ENCODE data around the gene OR6C4. TPM values are rescaled to one million over a fixed set of nuclear protein-coding genes. Genes with fewer than 3 reads are reported as not detected.
"Not testable (repeated sequence)": the region's sequence is repeated elsewhere in the genome, so short reads cannot be mapped to it uniquely, and the experiment has no call there.

Gene OR6C4
- not detected for total RNA-seq
- long read RNA-seq: 0 reads

GRCh38 chr12:55549302-55549701, at the start of gene OR6C4:
TSS of gene OR6C4 (plus strand) at chr12:55549602. CDS start at chr12:55551227, 1,625 bp downstream.
- TF ChIP-seq CTCF (IDR thresholded peaks at IDR 0.05; ENCODE audit: borderline replicate concordance): no peak
- H3K36me3 ChIP-seq: no peaks in the 10 kb centered on the region
- H3K27me3 ChIP-seq (ENCODE audit: low read depth): no peaks in the 10 kb centered on the region
- intact Hi-C loops (cut with micrococcal nuclease): no loop called here
- no peaks in the 10 kb centered on the region for H3K4me1 ChIP-seq
- H3K4me3 ChIP-seq: no peak within 1 kb of the TSS
- DNase-seq: no peak
- H3K27ac ChIP-seq (replicated peaks): no peak within 1 kb of the TSS
- H3K9me3 ChIP-seq (replicated peaks): peaks cover 7% of the 10 kb centered on the region

- no peak for TF ChIP-seq CTCF (IDR thresholded peaks at IDR 0.05; ENCODE audit: borderline replicate concordance)
- no peak overlapping the region for H3K27ac ChIP-seq (replicated peaks)
Observed at GRCh38 chr12:55499810-55500252, 49.6 kb upstream of the OR6C4 start.

GRCh38 chr12:55501601-55502000, 47.8 kb upstream of the OR6C4 start:
- no peaks in the 10 kb centered on the region for H3K4me1 ChIP-seq
- intact Hi-C loops (cut with micrococcal nuclease): no loop called here
- no peak overlapping the region for H3K27ac ChIP-seq (replicated peaks)
- no peak for DNase-seq
- H3K9me3 ChIP-seq (replicated peaks): peaks cover 7% of the 10 kb centered on the region
- H3K27me3 ChIP-seq (ENCODE audit: low read depth): no peaks in the 10 kb centered on the region
- no peak overlapping the region for H3K4me3 ChIP-seq
- TF ChIP-seq CTCF (IDR thresholded peaks at IDR 0.05; ENCODE audit: borderline replicate concordance): no peak
- H3K36me3 ChIP-seq: no peaks in the 10 kb centered on the region

More at GRCh38 chr12:55499810-55500252, 49.6 kb upstream of the OR6C4 start:
- DNase-seq: no peak
- no peak overlapping the region for H3K4me3 ChIP-seq
- H3K9me3 ChIP-seq (replicated peaks): peaks cover 2% of the 10 kb centered on the region
- intact Hi-C loops (cut with micrococcal nuclease): no loop called here
- H3K36me3 ChIP-seq: no peaks in the 10 kb centered on the region
- no peaks in the 10 kb centered on the region for H3K27me3 ChIP-seq (ENCODE audit: low read depth)
- no peaks in the 10 kb centered on the region for H3K4me1 ChIP-seq

- Histone ChIP-seq H3K36me3 (no peaks in the 10 kb centered on the region), H3K27ac (replicated peaks) (no peak overlapping the region), H3K4me1 (no peaks in the 10 kb centered on the region), H3K4me3 (no peak overlapping the region), H3K9me3 (replicated peaks) (peaks cover 6% of the 10 kb centered on the region), H3K27me3 (ENCODE audit: low read depth) (no peaks in the 10 kb centered on the region)
- no peak for TF ChIP-seq CTCF (IDR thresholded peaks at IDR 0.05; ENCODE audit: borderline replicate concordance)
- intact Hi-C loops (cut with micrococcal nuclease): no loop called here
- no peak for DNase-seq
Observed at GRCh38 chr12:55515696-55516095, 33.7 kb upstream of the OR6C4 start.

- DNase-seq: no peak
- no peak overlapping the region for H3K27ac ChIP-seq (replicated peaks)
- peaks cover 9% of the 10 kb centered on the region for H3K9me3 ChIP-seq (replicated peaks)
- no peaks in the 10 kb centered on the region for H3K36me3 ChIP-seq
- no peak for TF ChIP-seq CTCF (IDR thresholded peaks at IDR 0.05; ENCODE audit: borderline replicate concordance)
- no peak overlapping the region for H3K4me3 ChIP-seq
- intact Hi-C loops (cut with micrococcal nuclease): no loop called here
- no peaks in the 10 kb centered on the region for H3K4me1 ChIP-seq
- no peaks in the 10 kb centered on the region for H3K27me3 ChIP-seq (ENCODE audit: low read depth)
Observed at GRCh38 chr12:55516391-55516790, 33.0 kb upstream of the OR6C4 start.

- H3K4me3 ChIP-seq; intact Hi-C loops (cut with micrococcal nuclease); H3K27ac ChIP-seq (replicated peaks); H3K9me3 ChIP-seq (replicated peaks); H3K27me3 ChIP-seq (ENCODE audit: low read depth); DNase-seq; H3K4me1 ChIP-seq; H3K36me3 ChIP-seq: not testable (repeated sequence)
Observed at GRCh38 chr12:55548235-55548634, 1.2 kb upstream of the OR6C4 start.

All from left ventricle myocardium inferior (tissue), 1 donor.